OCI-LY1 (cell line): ENCODE measurements around the gene OTOS.

Experiments
- H2AFZ ChIP-seq: fragments of 200-600 bp; sonication (generic), shearing (Covaris generic); 2 replicates; pipeline ENCODE4 v1.6.0; 2014; ENCODE audit warnings: antibody characterized with exemption, mild to moderate bottlenecking, low read length
- H3F3A ChIP-seq: fragments of 200-600 bp; sonication (generic), shearing (Covaris generic); 2 replicates; pipeline ENCODE4 v1.6.0; 2014; ENCODE audit warnings: mild to moderate bottlenecking, antibody characterized with exemption, low read length, moderate library complexity; ENCODE audit not compliant: insufficient read depth
- H3K27ac ChIP-seq: fragments of 200-600 bp; sonication (generic); 2 replicates; pipeline ENCODE4 v1.5.1; 2014; ENCODE audit warnings: low read length, mixed run types, mild to moderate bottlenecking, low read depth; ENCODE audit not compliant: poor library complexity, severe bottlenecking
- H3K27me3 ChIP-seq: fragments of 200-600 bp; sonication (generic); 2 replicates; pipeline ENCODE4 v1.6.0; 2014; ENCODE audit warnings: antibody characterized with exemption, mild to moderate bottlenecking, low read length, moderate library complexity; ENCODE audit not compliant: insufficient read depth
- H3K36me3 ChIP-seq: fragments of 200-600 bp; sonication (generic); 2 replicates; pipeline ENCODE4 v1.6.1; 2014; ENCODE audit warnings: mild to moderate bottlenecking, antibody characterized with exemption, low read length, moderate library complexity, mixed read lengths; ENCODE audit not compliant: insufficient read depth
- H3K4me1 ChIP-seq: fragments of 200-600 bp; sonication (generic); 2 replicates; pipeline ENCODE4 v1.5.1; 2014; ENCODE audit warnings: mild to moderate bottlenecking, low read length, moderate library complexity; ENCODE audit not compliant: insufficient read depth, severe bottlenecking
- H3K4me2 ChIP-seq: fragments of 200-600 bp; sonication (generic), shearing (Covaris generic); 2 replicates; pipeline ENCODE4 v1.6.1; 2014; ENCODE audit warnings: low read length
- H3K4me3 ChIP-seq: fragments of 200-600 bp; sonication (generic); 2 replicates; pipeline ENCODE4 v1.5.1; 2014; ENCODE audit warnings: low read length, low read depth, mild to moderate bottlenecking, mixed read lengths; ENCODE audit not compliant: poor library complexity, severe bottlenecking
- H3K79me2 ChIP-seq: fragments of 200-600 bp; shearing (Covaris generic); 2 replicates; pipeline ENCODE4 v1.6.1; 2016; ENCODE audit warnings: mixed run types, low read length, mixed read lengths; ENCODE audit not compliant: insufficient read depth
- H3K9ac ChIP-seq: fragments of 200-600 bp; sonication (generic), shearing (Covaris generic); 2 replicates; pipeline ENCODE4 v1.6.1; 2014; ENCODE audit warnings: mild to moderate bottlenecking, low read length, mixed read lengths
- H3K9me2 ChIP-seq: fragments of 200-600 bp; sonication (generic), shearing (Covaris generic); 2 replicates; pipeline ENCODE4 v1.6.1; 2014; ENCODE audit warnings: low read depth, mild to moderate bottlenecking, low read length, mixed read lengths
- H3K9me3 ChIP-seq: fragments of 200-600 bp; shearing (Covaris generic); 2 replicates; pipeline ENCODE4 v1.6.1; 2014; ENCODE audit warnings: low read length, mixed read lengths
- H4K20me1 ChIP-seq: fragments of 200-600 bp; sonication (generic), shearing (Covaris generic); 2 replicates; pipeline ENCODE4 v1.6.0; 2016; ENCODE audit warnings: mild to moderate bottlenecking, low read length; ENCODE audit not compliant: insufficient read depth
- CTCF ChIP-seq: fragments of 200-600 bp; sonication (generic), shearing (Covaris generic); IDR thresholded peaks from 2 replicates; pipeline ENCODE4 v1.5.1; 2017; ENCODE audit warnings: mild to moderate bottlenecking, antibody characterized with exemption, low read length, moderate library complexity, mixed read lengths
- EZH2 ChIP-seq: fragments of 200-600 bp; sonication (generic), shearing (Covaris generic); IDR thresholded peaks from 2 replicates; pipeline ENCODE4 v1.8.0; 2017; ENCODE audit warnings: borderline replicate concordance, mixed run types, mild to moderate bottlenecking, antibody characterized with exemption, low read length, moderate library complexity, mixed read lengths

OTOS gene

GRCh38 chr2:240168041-240168440, 27.6 kb upstream of the OTOS start:
- TF ChIP-seq EZH2 (no peak), CTCF (no peak)
- Histone ChIP-seq H3K27ac (no peak overlapping the region), H3K79me2 (no peaks in the 10 kb centered on the region), H3F3A (no peaks in the 10 kb centered on the region), H3K9me3 (no peaks in the 10 kb centered on the region), H3K36me3 (no peaks in the 10 kb centered on the region), H3K4me2 (no peak overlapping the region), H3K4me1 (no peaks in the 10 kb centered on the region), H2AFZ (no peak overlapping the region), H3K4me3 (no peak overlapping the region), H3K9ac (no peak overlapping the region), H3K9me2 (no peaks in the 10 kb centered on the region), H4K20me1 (no peaks in the 10 kb centered on the region), H3K27me3 (no peaks in the 10 kb centered on the region)

DNA sequence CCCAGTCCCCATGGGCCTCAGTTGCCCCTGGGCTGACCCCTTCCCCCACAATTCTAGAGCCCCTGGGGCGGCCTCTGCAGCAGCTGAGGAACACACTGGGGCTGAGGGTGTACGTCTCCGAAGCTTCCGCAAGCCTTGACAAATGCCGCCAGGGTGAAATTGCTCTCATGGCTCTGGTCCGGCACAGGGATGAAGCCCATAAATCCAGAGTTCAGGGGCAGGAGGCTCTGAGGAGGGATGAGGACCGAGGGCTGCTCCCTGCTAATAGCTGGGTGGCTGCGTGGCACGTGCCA, 27.1 kb upstream of the OTOS start:
- no peak overlapping the region for H3K4me3 ChIP-seq
- H3F3A ChIP-seq, result no peaks in the 10 kb centered on the region
- no peak overlapping the region for H2AFZ ChIP-seq
- TF ChIP-seq CTCF (no peak), EZH2 (no peak)
- no peaks in the 10 kb centered on the region for H3K9me3 ChIP-seq
- no peaks in the 10 kb centered on the region for H3K9me2 ChIP-seq
- no peaks in the 10 kb centered on the region for H4K20me1 ChIP-seq
- H3K9ac ChIP-seq, result no peak overlapping the region
- no peak overlapping the region for H3K27ac ChIP-seq
- H3K27me3 ChIP-seq, result no peaks in the 10 kb centered on the region
- no peaks in the 10 kb centered on the region for H3K36me3 ChIP-seq
- no peak overlapping the region for H3K4me2 ChIP-seq
- no peaks in the 10 kb centered on the region for H3K79me2 ChIP-seq
- H3K4me1 ChIP-seq, result no peaks in the 10 kb centered on the region

DNA sequence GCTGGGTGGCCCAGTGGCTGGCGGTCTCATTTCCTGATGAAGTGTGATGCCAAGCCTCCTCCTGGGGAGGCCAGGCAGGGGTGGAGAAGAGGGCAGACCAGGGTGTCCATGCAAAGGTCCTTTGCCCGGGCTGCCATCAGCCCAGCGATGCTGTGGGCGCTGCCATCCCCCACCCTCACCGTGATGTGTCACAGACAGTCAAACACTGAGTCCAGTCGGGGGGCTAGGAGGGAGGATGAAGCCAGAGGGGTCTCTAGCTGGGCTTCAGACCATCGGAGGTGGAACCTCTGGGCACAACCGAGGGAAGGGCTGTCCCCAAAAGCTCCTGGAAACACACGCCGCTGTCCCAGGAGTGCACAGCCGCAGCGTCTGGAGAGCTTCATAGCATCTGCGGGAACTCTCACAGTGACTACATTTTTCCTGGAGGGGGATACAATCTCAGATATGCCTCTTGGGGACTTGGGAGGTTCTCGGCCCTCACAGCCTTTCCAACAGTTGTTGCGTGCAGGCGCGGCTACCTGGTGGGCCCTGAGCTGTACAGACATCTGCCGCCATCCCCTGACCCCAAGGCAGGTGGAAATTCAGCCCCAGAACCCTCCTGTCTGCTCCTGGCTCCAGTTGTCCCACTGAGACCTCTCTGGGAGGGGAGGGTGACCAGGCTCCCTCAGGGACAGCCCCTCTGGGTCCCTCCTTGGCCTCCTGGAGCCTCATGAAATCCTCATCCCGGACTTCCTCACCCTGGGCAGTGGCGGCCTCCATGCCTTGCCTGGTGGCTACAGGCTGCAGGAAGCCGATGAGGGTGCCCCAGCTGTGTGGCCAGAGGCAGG, 26.5 kb upstream of the OTOS start:
- TF ChIP-seq EZH2 (no peak), CTCF (no peak)
- Histone ChIP-seq H3K9me2 (no peaks in the 10 kb centered on the region), H3K9ac (no peak overlapping the region), H2AFZ (no peak overlapping the region), H3K4me3 (no peak overlapping the region), H3K27ac (no peak overlapping the region), H3K9me3 (no peaks in the 10 kb centered on the region), H4K20me1 (no peaks in the 10 kb centered on the region), H3K27me3 (no peaks in the 10 kb centered on the region), H3K36me3 (no peaks in the 10 kb centered on the region), H3F3A (no peaks in the 10 kb centered on the region), H3K4me1 (no peaks in the 10 kb centered on the region), H3K4me2 (no peak overlapping the region), H3K79me2 (no peaks in the 10 kb centered on the region)
